IMR-90 (cell line): ENCODE measurements around the gene BROX. TPM values are rescaled to one million over a fixed set of nuclear protein-coding genes. Genes with fewer than 3 reads are reported as not detected.
"Not testable (repeated sequence)": the region's sequence is repeated elsewhere in the genome, so short reads cannot be mapped to it uniquely, and the experiment has no call there.

Experiments used
- ATAC-seq: fragments of 200-7000 bp; cut with Tn5 transposase; 2 replicates; pipeline ENCODE4 v1.9.1; 2020; ENCODE audit warnings: low read depth, mild to moderate bottlenecking, moderate library complexity
- BruUV-seq: library from RNA; stranded (reverse); fragments of 400-500 nt; replicated peaks from 2 replicates; lab custom pipeline; 2021; lab: Mats Ljungman, UMichigan
- CTCF ChIA-PET: fragments of 300-600 bp; formaldehyde crosslinking; extraction: SDS; loops from one replicate; lab custom pipeline; 2021; ENCODE audit warnings: antibody characterized with exemption; lab: Yijun Ruan, JAX
- POLR2A ChIA-PET: fragments of 300-600 bp; sonication (Branson Sonifier 250); formaldehyde crosslinking; loops from one replicate; lab custom pipeline; 2022; ENCODE audit warnings: antibody characterized with exemption; ENCODE audit not compliant: unreplicated experiment; lab: Charles Lee
- DNase-seq: peaks from one replicate; pipeline ENCODE4 v3.0.0; 2013
- H2AFZ ChIP-seq: replicated peaks from 2 replicates; pipeline ENCODE3; 2013; ENCODE audit warnings: low read length, mild to moderate bottlenecking; ENCODE audit not compliant: poor library complexity
- H2AK5ac ChIP-seq: 2 replicates; pipeline ENCODE4 v1.6.1; 2013; ENCODE audit warnings: low read depth, low read length, inconsistent platforms
- H2AK9ac ChIP-seq: replicated peaks from 2 replicates; pipeline ENCODE3; 2013; ENCODE audit warnings: mild to moderate bottlenecking, low read depth, low read length, moderate library complexity; ENCODE audit not compliant: poor library complexity
- H2BK120ac ChIP-seq: 2 replicates; pipeline ENCODE4 v1.6.1; 2013; ENCODE audit warnings: low read depth, low read length, inconsistent platforms
- H2BK15ac ChIP-seq: 3 replicates; pipeline ENCODE4 v1.6.1; 2013; ENCODE audit warnings: low read depth, low read length, inconsistent platforms
- H2BK20ac ChIP-seq: 2 replicates; pipeline ENCODE4 v1.6.1; 2013; ENCODE audit warnings: low read depth, mild to moderate bottlenecking, inconsistent platforms, low read length, moderate library complexity
- H2BK5ac ChIP-seq: 2 replicates; pipeline ENCODE4 v1.6.1; 2013; ENCODE audit warnings: mild to moderate bottlenecking, low read depth, low read length, inconsistent platforms; ENCODE audit not compliant: poor library complexity, severe bottlenecking
- H3K14ac ChIP-seq: replicated peaks from 2 replicates; pipeline ENCODE4 v1.6.1; 2013; ENCODE audit warnings: low read depth, low read length, inconsistent platforms
- H3K18ac ChIP-seq: 2 replicates; pipeline ENCODE4 v1.6.1; 2013; ENCODE audit warnings: low read depth, low read length, control low read depth
- H3K23ac ChIP-seq: 2 replicates; pipeline ENCODE4 v1.6.1; 2013; ENCODE audit warnings: low read depth, low read length, inconsistent platforms
- H3K27ac ChIP-seq: 2 replicates; pipeline ENCODE4 v1.5.1; 2013; ENCODE audit warnings: mild to moderate bottlenecking, control low read depth, low read length; ENCODE audit not compliant: insufficient read depth
- H3K27me3 ChIP-seq: 2 replicates; pipeline ENCODE4 v1.6.1; 2013; ENCODE audit warnings: low read length; ENCODE audit not compliant: control insufficient read depth, insufficient read depth
- H3K36me3 ChIP-seq: 2 replicates; pipeline ENCODE4 v1.6.1; 2013; ENCODE audit warnings: low read length, mixed read lengths; ENCODE audit not compliant: control insufficient read depth, insufficient read depth
- H3K4ac ChIP-seq: 2 replicates; pipeline ENCODE4 v1.6.1; 2013; ENCODE audit warnings: low read depth, low read length, inconsistent platforms
- H3K4me1 ChIP-seq: 2 replicates; pipeline ENCODE4 v1.6.1; 2013; ENCODE audit warnings: low read length, mixed read lengths; ENCODE audit not compliant: control insufficient read depth, insufficient read depth
- H3K4me2 ChIP-seq: 2 replicates; pipeline ENCODE4 v1.6.1; 2013; ENCODE audit warnings: low read depth, mild to moderate bottlenecking, control low read depth, low read length, moderate library complexity
- H3K4me3 ChIP-seq: 2 replicates; pipeline ENCODE4 v1.5.1; 2013; ENCODE audit warnings: low read depth, mild to moderate bottlenecking, control low read depth, low read length, moderate library complexity; ENCODE audit not compliant: insufficient read depth
- H3K56ac ChIP-seq: 2 replicates; pipeline ENCODE4 v1.6.1; 2013; ENCODE audit warnings: low read length, inconsistent platforms; ENCODE audit not compliant: insufficient read depth; ENCODE audit errors: extremely low read depth
- H3K79me1 ChIP-seq, 2 experiments: 2 replicates each; pipeline ENCODE4 v1.6.1; 2013; ENCODE audit warnings: low read length in 2 of 2, inconsistent platforms in 1 of 2, low read depth in 1 of 2
- H3K9ac ChIP-seq: 2 replicates; pipeline ENCODE4 v1.6.1; 2013; ENCODE audit warnings: low read depth, low read length, control low read depth
- H3K9me1 ChIP-seq: 2 replicates; pipeline ENCODE4 v1.6.1; 2013; ENCODE audit warnings: low read length, inconsistent platforms; ENCODE audit not compliant: insufficient read depth
- H3K9me3 ChIP-seq: 2 replicates; pipeline ENCODE4 v1.6.1; 2013; ENCODE audit warnings: low read length; ENCODE audit not compliant: control insufficient read depth, insufficient read depth
- H4K20me1 ChIP-seq: 2 replicates; pipeline ENCODE4 v1.6.1; 2013; ENCODE audit warnings: low read length, inconsistent platforms; ENCODE audit not compliant: insufficient read depth
- H4K5ac ChIP-seq: 2 replicates; pipeline ENCODE4 v1.6.1; 2013; ENCODE audit warnings: mild to moderate bottlenecking, low read depth, low read length, control low read depth
- H4K8ac ChIP-seq, 2 experiments: 2 replicates each; pipeline ENCODE4 v1.6.1; 2013; ENCODE audit warnings: low read depth in 2 of 2, low read length in 2 of 2, control low read depth in 1 of 2, inconsistent platforms in 1 of 2
- H4K91ac ChIP-seq: 2 replicates; pipeline ENCODE4 v1.6.1; 2013; ENCODE audit warnings: low read depth, low read length, inconsistent platforms; ENCODE audit not compliant: insufficient read depth
- WGBS, 2 experiments: methylation state at CpG; one replicate each; pipeline versions ENCODE4 v1.1.5 to v1.1.7; 2013; ENCODE audit warnings: missing lambda C conversion rate in 2 of 2; ENCODE audit not compliant: insufficient read length in 1 of 2; ENCODE audit errors: extremely low coverage in 2 of 2; 5-methylcytosine and 5-hydroxymethylcytosine counted together
- dilution Hi-C: fragments of 300-500 bp; cut with HindIII; formaldehyde crosslinking; loops from one replicate; pipeline ENCODE4 v1.14.3; 2018; ENCODE audit warnings: low sequenced_read_pairs; ENCODE audit not compliant: unreplicated experiment
- in situ Hi-C: fragments of 300-500 bp; cut with MboI; formaldehyde crosslinking; loops from 3 replicates; pipeline ENCODE4 v1.14.3; 2019; ENCODE audit warnings: low sequenced_read_pairs, inconsistent platforms, mixed read lengths
- intact Hi-C: fragments of 100-400 bp; cut with micrococcal nuclease; formaldehyde crosslinking; loops from 2 replicates; pipeline ENCODE4 v1.10.0; 2022
- polyA plus RNA-seq, 3 experiments: library from polyadenylated mRNA; depleted of rRNA; stranded (reverse); fragments of >200 nt; gene quantifications; 2 replicates each; pipeline ENCODE4 v1.2.3, GENCODE V29; 2012; ENCODE audit warnings: low replicate concordance in 1 of 3
- total RNA-seq: library from RNA; depleted of rRNA; stranded (reverse); fragments of >200 nt; gene quantifications from 2 replicates; pipeline ENCODE4 v1.2.3, GENCODE V29; 2012

Gene BROX
- total and polyA plus RNA-seq, 2 of the 4 experiments (the other 2 are of a cell fraction) = 6.8 to 43.4 TPM

DNA sequence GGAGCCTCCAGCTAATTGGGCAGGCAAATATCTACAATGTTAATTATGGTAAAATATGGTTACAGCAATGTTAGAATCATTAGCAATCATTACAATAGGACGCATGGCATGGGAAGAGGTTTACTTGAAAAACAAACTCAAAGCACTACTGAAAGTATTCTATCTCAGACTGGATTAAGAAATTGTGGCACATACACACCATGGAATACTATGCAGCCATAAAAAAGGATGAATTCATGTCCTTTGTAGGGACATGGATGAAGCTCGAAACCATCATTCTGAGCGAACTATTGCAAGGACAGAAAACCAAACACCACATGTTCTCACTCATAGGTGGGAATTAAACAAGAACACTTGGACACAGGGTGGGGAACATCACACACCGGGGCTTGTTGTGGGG is 49.8 kb downstream of the BROX start:
- H3K4ac ChIP-seq, H3K36me3 ChIP-seq, H2BK5ac ChIP-seq, H3K79me1 ChIP-seq, H2BK120ac ChIP-seq, H3K9me3 ChIP-seq, intact Hi-C loops, H3K4me1 ChIP-seq, H2AFZ ChIP-seq, POLR2A ChIA-PET, BruUV-seq, H2AK9ac ChIP-seq, H4K5ac ChIP-seq, H3K4me2 ChIP-seq, in situ Hi-C loops, H3K9me1 ChIP-seq, H3K27ac ChIP-seq, H3K18ac ChIP-seq, H3K14ac ChIP-seq, H3K9ac ChIP-seq, H4K20me1 ChIP-seq, H4K8ac ChIP-seq, DNase-seq, H3K56ac ChIP-seq, H4K91ac ChIP-seq, H2BK15ac ChIP-seq, dilution Hi-C loops, H3K4me3 ChIP-seq, CTCF ChIA-PET, H3K23ac ChIP-seq, ATAC-seq, H3K27me3 ChIP-seq, H2BK20ac ChIP-seq, H2AK5ac ChIP-seq: not testable (repeated sequence)
- no CpG with 5 or more reads among the region's 4 CpGs for WGBS, 2 experiments
